HEK293T (cell line): ENCODE data around the gene SPARC.
"Not testable (repeated sequence)": the region's sequence is repeated elsewhere in the genome, so short reads cannot be mapped to it uniquely, and the experiment has no call there.

ENCODE experiments used
- CTCF ChIA-PET: fragments of 350-600 bp; formaldehyde crosslinking; extraction: SDS; loops from one replicate; lab custom pipeline; 2021; ENCODE audit warnings: antibody characterized with exemption, inconsistent platforms; lab: Yijun Ruan, JAX
- POLR2A ChIA-PET: fragments of 350-600 bp; formaldehyde crosslinking; extraction: SDS; loops from one replicate; lab custom pipeline; 2020; ENCODE audit warnings: antibody characterized with exemption, inconsistent platforms; lab: Yijun Ruan, JAX
- DNase-seq: peaks from one replicate; pipeline ENCODE4 v3.0.0; 2012; ENCODE audit warnings: mixed read lengths; ENCODE audit errors: extremely low spot score
- ARNT ChIP-seq: fragments of 450-650 bp; IDR thresholded peaks from 2 replicates; pipeline ENCODE4 v1.6.1; 2017; ENCODE audit warnings: mild to moderate bottlenecking
- BHLHE40 ChIP-seq: fragments of 450-650 bp; IDR thresholded peaks from 2 replicates; pipeline ENCODE4 v1.6.1; 2016; ENCODE audit warnings: mild to moderate bottlenecking, moderate library complexity, borderline replicate concordance
- CTBP1 ChIP-seq: fragments of 450-650 bp; IDR thresholded peaks from 2 replicates; pipeline ENCODE4 v1.6.1; 2016; ENCODE audit warnings: borderline replicate concordance
- ELF4 ChIP-seq: fragments of 450-650 bp; IDR thresholded peaks from 2 replicates; pipeline ENCODE4 v1.6.1; 2017; ENCODE audit warnings: antibody characterized with exemption
- FOXA1 ChIP-seq: fragments of 450-650 bp; IDR thresholded peaks from 2 replicates; pipeline ENCODE4 v1.6.1; 2016; ENCODE audit warnings: mild to moderate bottlenecking
- FOXK2 ChIP-seq: fragments of 450-650 bp; IDR thresholded peaks from 2 replicates; pipeline ENCODE4 v1.6.1; 2016; ENCODE audit warnings: mild to moderate bottlenecking
- FOXM1 ChIP-seq: fragments of 450-650 bp; IDR thresholded peaks from 2 replicates; pipeline ENCODE4 v1.6.1; 2017; ENCODE audit warnings: mild to moderate bottlenecking, borderline replicate concordance
- HDGF ChIP-seq: fragments of 450-650 bp; IDR thresholded peaks from 2 replicates; pipeline ENCODE4 v1.6.1; 2017; ENCODE audit warnings: antibody characterized with exemption, borderline replicate concordance
- L3MBTL2 ChIP-seq: fragments of 450-650 bp; conservative IDR thresholded peaks from 2 replicates; pipeline ENCODE4 v1.6.1; 2016; ENCODE audit warnings: mild to moderate bottlenecking
- LEF1 ChIP-seq: fragments of 450-650 bp; IDR thresholded peaks from 2 replicates; pipeline ENCODE4 v1.6.1; 2017; ENCODE audit warnings: mild to moderate bottlenecking, borderline replicate concordance
- NFRKB ChIP-seq: fragments of 450-650 bp; IDR thresholded peaks from 2 replicates; pipeline ENCODE4 v1.6.1; 2016; ENCODE audit warnings: mild to moderate bottlenecking, moderate library complexity
- PKNOX1 ChIP-seq: fragments of 450-650 bp; IDR thresholded peaks from 2 replicates; pipeline ENCODE4 v1.6.1; 2016
- SP1 ChIP-seq: fragments of 450-650 bp; IDR thresholded peaks from 2 replicates; pipeline ENCODE4 v1.6.1; 2017
- SUZ12 ChIP-seq: fragments of 450-650 bp; IDR thresholded peaks from 2 replicates; pipeline ENCODE4 v1.6.1; 2016; ENCODE audit warnings: mild to moderate bottlenecking
- TARDBP ChIP-seq: fragments of 450-650 bp; IDR thresholded peaks from 2 replicates; pipeline ENCODE4 v1.6.1; 2016
- ZNF384 ChIP-seq: fragments of 450-650 bp; IDR thresholded peaks from 2 replicates; pipeline ENCODE4 v1.6.1; 2016

The SPARC gene

GRCh38 chr5:151683986-151684588 is 2.6 kb downstream of the SPARC start:
- no peak for DNase-seq
- ChIA-PET CTCF (interaction anchor here (0.6 to 2.3 kb wide), 4 partner anchors 12 to 56 kb away, joined by 3 to 7 read pairs (median 5); no protein-coding TSS in a partner anchor), POLR2A (interaction anchor here (0.7 to 0.9 kb wide), 2 partner anchors 9 to 55 kb away, joined by 3 to 4 read pairs; no protein-coding TSS in a partner anchor)
- TF ChIP-seq SP1 (no peak), TARDBP (no peak), PKNOX1 (no peak), FOXA1 (no peak), ARNT (no peak), LEF1 (no peak), CTBP1 (no peak), HDGF (no peak), ZNF384 (no peak), BHLHE40 (no peak), SUZ12 (no peak)

GRCh38 chr5:151683444-151683843 is 3.3 kb downstream of the SPARC start:
- no peak for DNase-seq
- ChIA-PET CTCF (interaction anchor here (0.6 to 2.3 kb wide), 4 partner anchors 12 to 57 kb away, joined by 3 to 7 read pairs (median 5); no protein-coding TSS in a partner anchor), POLR2A (interaction anchor here (1.1 kb wide), 1 partner anchor 17 kb away, joined by 3 read pairs; no protein-coding TSS in a partner anchor)
- no peak for TF ChIP-seq FOXK2
- TF ChIP-seq FOXA1 = no peak
- no peak for TF ChIP-seq BHLHE40
- TF ChIP-seq LEF1 = no peak
- no peak for TF ChIP-seq ARNT
- TF ChIP-seq TARDBP = no peak
- no peak for TF ChIP-seq HDGF
- no peak for TF ChIP-seq SP1
- TF ChIP-seq ELF4 = no peak
- TF ChIP-seq CTBP1 = no peak
- no peak for TF ChIP-seq NFRKB
- no peak for TF ChIP-seq L3MBTL2
- TF ChIP-seq SUZ12 = no peak
- no peak for TF ChIP-seq FOXM1
- no peak for TF ChIP-seq ZNF384
- no peak for TF ChIP-seq PKNOX1

- TF ChIP-seq TARDBP (no peak), FOXK2 (no peak), L3MBTL2 (no peak), ELF4 (no peak), ARNT (no peak), PKNOX1 (no peak), LEF1 (no peak), BHLHE40 (no peak), CTBP1 (no peak), NFRKB (no peak), FOXM1 (no peak), SP1 (no peak), HDGF (no peak), SUZ12 (no peak)
- CTCF ChIA-PET = interaction anchor here (0.6 to 1.3 kb wide), 3 partner anchors 12 to 24 kb away, joined by 3 to 8 read pairs (median 4); no protein-coding TSS in a partner anchor
- POLR2A ChIA-PET = interaction anchor here (1.1 kb wide), 1 partner anchor 16 kb away, joined by 3 read pairs; no protein-coding TSS in a partner anchor
- no peak for DNase-seq
These were observed 3.9 kb downstream of the SPARC start for GRCh38 chr5:151682751-151683331.

GRCh38 chr5:151682240-151682639 is 4.5 kb downstream of the SPARC start:
- no peak for DNase-seq
- CTCF ChIA-PET = interaction anchor here (0.6 to 1.3 kb wide), 3 partner anchors 12 to 30 kb away, joined by 3 to 8 read pairs (median 4); no protein-coding TSS in a partner anchor
- POLR2A ChIA-PET = interaction anchor here (1.1 kb wide), 1 partner anchor 15 kb away, joined by 3 read pairs; no protein-coding TSS in a partner anchor
- no peak for TF ChIP-seq FOXA1

GRCh38 chr5:151680944-151681427 is 5.7 kb downstream of the SPARC start:
- no peak for DNase-seq
- TF ChIP-seq FOXK2 (no peak), FOXA1 (no peak), L3MBTL2 (no peak), LEF1 (no peak), PKNOX1 (no peak), ARNT (no peak), ZNF384 (no peak), CTBP1 (no peak), TARDBP (no peak), SP1 (no peak)
- POLR2A ChIA-PET = no interaction called here
- CTCF ChIA-PET = interaction anchor here (1.3 to 2.0 kb wide), 2 partner anchors 22 to 29 kb away, joined by 3 to 8 read pairs; no protein-coding TSS in a partner anchor

GRCh38 chr5:151680156-151680505 is 6.6 kb downstream of the SPARC start:
- POLR2A ChIA-PET, DNase-seq: not testable (repeated sequence)
- CTCF ChIA-PET = interaction anchor here (0.7 to 2.0 kb wide), 2 partner anchors 22 to 39 kb away, joined by 3 to 8 read pairs; no protein-coding TSS in a partner anchor
